ENCODE results near the gene NBR1.

DNA sequence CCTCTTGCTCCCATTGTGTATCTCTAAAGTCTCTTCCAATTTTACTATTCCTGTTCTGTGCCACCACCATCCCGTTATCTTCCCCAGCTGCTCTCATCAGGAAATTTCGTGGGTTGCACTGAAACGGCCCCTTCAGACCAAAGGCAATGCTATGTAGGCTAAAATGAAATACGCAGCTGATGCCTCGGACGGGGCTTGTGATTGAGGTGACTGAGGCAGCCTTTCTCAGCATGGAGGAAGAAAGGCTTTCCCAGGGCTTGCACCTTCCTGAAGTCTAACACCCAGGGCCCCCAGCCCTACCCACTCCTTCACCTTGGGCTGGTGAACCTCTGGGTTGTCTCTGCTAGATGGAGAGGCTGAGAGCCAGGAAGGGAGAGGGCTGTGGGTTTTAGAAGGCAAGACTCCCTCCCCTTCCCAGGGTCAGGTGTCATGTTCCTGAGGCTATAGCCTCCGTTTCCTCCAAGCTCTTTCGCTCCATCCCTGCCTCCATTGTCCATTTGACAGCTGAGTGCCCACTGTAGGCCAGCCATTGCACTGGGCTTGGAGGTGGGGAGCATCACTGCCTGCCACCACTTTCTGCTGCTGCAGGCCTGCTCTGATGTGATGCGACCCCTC lies 49.6 kb downstream of the NBR1 start:
- TF ChIP-seq, protein P1, sequence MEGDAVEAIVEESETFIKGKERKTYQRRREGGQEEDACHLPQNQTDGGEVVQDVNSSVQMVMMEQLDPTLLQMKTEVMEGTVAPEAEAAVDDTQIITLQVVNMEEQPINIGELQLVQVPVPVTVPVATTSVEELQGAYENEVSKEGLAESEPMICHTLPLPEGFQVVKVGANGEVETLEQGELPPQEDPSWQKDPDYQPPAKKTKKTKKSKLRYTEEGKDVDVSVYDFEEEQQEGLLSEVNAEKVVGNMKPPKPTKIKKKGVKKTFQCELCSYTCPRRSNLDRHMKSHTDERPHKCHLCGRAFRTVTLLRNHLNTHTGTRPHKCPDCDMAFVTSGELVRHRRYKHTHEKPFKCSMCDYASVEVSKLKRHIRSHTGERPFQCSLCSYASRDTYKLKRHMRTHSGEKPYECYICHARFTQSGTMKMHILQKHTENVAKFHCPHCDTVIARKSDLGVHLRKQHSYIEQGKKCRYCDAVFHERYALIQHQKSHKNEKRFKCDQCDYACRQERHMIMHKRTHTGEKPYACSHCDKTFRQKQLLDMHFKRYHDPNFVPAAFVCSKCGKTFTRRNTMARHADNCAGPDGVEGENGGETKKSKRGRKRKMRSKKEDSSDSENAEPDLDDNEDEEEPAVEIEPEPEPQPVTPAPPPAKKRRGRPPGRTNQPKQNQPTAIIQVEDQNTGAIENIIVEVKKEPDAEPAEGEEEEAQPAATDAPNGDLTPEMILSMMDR (IDR thresholded peaks at IDR 0.05) = no peak
- TF ChIP-seq POLR2A (IDR thresholded peaks at IDR 0.05) (no peak), EP300 (IDR thresholded peaks at IDR 0.05) (no peak)

Measured in sigmoid colon (tissue), 4 donors.